HG02642 (cell line): ENCODE measurements around the gene FRYL.
"Not testable (repeated sequence)": the region's sequence is repeated elsewhere in the genome, so short reads cannot be mapped to it uniquely, and the experiment has no call there.

Experiments used
- ATAC-seq: cut with Tn5 transposase; IDR thresholded peaks from one replicate; pipeline ENCODE4 v1.9.1; 2021; ENCODE audit warnings: mild to moderate bottlenecking; ENCODE audit not compliant: unreplicated experiment, poor library complexity

Gene FRYL

DNA sequence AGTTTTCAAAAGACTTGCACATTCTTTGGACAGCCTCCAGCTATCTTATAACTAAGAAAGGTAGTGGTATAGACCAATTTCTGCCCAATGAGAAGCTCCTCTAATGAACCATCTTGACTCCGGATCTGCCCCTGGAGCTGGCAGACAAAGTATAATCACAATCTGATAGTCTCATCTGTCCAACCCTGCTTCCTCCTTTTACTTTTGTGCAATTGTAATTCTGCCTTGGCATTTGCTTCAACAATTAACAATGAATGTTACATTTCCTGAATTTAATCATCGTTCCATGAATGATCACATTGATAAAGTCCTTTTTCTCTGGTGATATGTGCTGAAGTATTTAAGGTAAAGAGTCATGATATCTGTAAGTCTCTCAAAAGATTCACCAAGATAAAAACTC is 27.8 kb downstream of the FRYL start:
- ATAC-seq: no peak

DNA sequence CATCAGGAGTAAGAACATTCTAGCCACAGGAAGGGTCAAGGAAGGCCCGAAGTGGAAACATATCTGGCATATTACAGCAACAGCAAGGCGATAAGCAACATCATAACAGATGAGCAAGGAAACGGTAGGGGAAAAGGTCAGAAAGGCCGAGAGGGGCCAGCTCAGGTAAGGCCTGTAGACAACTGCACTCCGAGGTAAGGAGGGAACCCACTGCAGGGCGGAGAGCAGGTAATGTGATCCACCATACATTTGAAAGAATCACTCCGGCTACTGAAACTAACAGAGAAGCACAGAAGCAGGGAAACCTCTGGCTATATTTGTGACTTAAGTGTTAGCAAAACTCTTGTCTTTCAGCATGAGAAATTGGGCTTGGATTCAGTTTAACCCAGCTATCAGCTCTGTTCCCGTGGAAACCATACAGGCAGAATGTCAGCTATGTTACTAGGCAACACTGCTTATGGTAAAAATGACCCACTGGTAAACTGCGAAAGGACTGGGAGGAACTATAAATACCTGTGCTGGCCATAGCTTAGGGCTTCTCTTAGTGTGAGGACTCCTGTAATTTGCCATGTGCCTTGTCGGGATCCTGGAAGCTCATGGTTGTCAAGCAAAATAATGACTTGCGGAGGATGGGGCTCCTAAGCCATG is 31.0 kb downstream of the FRYL start:
- ATAC-seq: no peak

GRCh38 chr4:48746608-48747362 is 33.3 kb downstream of the FRYL start:
- no peak for ATAC-seq

GRCh38 chr4:48745223-48745622 is 34.9 kb downstream of the FRYL start:
- not testable (repeated sequence) for ATAC-seq

DNA sequence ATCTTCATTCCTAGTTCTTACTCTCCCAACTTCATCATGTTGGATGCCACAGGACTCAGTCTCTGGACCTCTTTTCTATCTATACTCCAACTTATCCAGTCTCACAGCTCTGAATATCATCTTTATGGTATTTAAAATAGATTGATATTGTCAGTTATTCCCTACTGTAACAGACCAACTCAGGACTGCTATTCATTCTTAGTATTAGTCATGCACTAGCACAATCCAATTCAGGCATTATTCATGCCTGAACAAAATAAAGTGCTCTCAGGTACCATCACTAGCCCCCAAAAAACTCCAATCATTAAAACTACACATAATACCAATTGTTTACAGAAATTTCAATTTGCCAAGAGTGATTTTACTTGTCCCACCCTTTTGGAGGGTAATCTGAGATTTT is 37.7 kb downstream of the FRYL start:
- ATAC-seq: no peak

- ATAC-seq: peak; percentile 69
Observed at GRCh38 chr4:48739560-48740019, 40.5 kb downstream of the FRYL start.

DNA sequence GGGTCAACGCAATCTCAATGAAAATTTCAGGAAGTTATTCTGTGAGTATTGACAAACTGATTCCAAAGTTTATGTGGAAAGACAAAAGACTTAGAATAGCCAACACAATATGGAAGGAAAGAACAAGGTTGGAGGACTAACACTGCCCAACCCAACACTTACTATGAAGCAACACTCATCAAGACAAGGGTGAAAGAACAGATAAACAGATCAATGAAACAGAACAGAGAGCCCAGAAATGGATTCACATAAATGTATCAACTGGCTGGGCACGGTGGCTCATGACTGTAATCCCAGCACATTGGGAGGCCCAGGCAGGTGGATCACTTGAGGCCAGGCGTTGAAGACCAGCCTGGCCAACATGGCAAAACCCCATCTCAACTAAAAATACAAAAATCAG is 41.2 kb downstream of the FRYL start:
- no peak for ATAC-seq

- not testable (repeated sequence) for ATAC-seq
Observed at GRCh38 chr4:48728906-48729496, 51.1 kb downstream of the FRYL start.

- ATAC-seq: no peak
Observed at GRCh38 chr4:48727666-48728459, 52.2 kb downstream of the FRYL start.

- no peak for ATAC-seq
Observed at GRCh38 chr4:48725414-48725813, 54.7 kb downstream of the FRYL start.

DNA sequence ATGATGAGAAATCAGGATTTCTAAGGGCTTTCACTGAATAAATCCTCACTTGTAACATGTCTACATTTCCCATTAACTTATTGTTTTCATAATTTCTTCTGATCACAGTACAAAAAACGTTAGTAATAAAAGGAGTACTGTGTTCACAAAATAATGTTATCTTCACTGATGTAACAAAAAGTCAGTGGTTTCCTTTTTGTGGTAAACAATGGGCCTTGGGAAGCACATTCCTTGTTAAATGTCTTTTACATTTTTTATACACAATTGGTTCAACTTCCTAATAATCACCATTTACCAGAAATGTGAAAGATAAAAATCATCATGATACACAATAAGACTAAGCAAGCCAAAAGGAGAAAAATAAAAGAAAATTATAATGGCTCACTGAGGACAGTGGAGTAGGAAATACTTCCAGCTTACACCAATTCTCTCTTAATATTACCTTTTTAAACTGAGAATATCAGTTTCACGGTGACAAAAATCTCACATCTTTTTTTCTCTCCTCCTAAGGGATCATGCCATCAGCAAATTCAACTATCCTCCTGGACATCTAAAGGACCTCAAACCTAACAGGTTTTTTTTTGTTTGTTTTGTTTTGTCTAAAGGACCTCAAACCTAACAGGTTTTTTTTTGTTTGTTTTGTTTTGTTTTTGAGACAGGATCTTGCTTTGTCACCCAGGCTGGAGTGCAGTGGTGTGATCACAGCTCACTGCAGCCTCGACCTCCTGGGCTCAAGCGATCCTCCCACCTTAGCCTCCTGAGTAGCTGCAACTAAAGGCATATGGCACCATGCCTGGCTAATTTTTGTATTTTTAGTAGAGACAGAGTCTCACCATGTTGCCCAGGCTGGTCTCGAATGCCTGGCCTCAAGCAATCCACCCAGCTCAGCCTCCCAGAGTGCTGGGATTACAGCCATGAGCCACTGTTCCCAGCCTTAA is 57.3 kb downstream of the FRYL start:
- no peak for ATAC-seq

DNA sequence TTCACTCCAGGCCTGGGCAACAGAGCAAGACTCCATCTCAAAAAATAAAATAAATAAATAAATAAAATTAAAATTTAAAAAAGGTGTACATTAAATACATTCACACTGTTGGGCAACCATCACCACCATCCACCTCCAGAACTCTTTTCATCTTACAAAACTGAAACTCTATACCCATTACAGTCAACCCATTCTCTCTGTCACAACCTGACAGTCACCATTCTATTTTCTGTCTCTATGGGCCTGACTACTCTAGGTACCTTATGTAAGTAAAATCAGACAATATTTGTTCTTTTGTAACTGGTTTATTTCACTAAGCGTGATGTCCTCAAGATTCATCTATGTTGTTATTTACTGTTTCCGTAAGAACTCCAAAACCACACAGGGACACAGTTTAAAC is 59.6 kb downstream of the FRYL start:
- ATAC-seq: no peak

DNA sequence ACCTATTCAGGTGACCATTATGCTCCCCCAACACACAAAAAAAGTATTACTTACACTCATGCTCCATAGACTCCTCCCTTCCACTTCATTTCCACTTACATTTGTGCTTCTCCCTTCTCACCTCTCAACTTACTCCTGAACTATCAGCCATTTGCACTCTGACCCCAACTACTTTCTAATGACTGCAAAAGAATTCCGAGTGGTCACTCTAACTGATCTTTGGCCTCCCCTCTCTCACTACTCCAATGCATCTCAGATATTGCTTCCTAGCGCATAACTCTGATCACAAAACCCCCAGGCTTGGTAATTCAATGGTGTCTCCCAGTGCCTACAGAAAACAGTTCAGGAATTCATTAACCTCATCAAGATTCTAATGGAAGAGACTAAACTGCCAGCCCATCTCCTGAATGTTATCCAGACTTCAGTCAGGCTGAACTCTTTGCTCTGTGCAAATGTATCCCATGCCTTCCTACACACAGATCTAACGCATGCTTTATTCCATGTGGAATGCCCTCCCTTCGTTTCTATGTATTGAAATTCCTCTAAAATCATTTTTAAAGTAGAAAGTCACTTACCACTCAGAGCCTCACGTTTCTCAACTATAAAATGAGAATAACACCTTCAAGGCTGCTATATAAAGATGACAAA is 61.1 kb downstream of the FRYL start:
- no peak for ATAC-seq

DNA sequence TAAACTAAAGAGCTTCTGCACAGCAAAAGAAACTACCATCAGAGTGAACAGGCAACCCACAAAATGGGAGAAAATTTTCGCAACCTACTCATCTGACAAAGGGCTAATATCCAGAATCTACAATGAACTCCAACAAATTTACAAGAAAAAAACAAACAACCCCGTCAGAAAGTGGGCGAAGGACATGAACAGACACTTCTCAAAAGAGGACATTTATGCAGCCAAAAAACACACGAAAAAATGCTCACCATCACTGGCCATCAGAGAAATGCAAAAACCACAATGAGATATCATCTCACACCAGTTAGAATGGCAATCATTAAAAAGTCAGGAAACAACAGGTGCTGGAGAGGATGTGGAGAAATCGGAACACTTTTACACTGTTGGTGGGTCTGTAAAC is 63.8 kb downstream of the FRYL start:
- ATAC-seq: not testable (repeated sequence)

- no peak for ATAC-seq
Observed at GRCh38 chr4:48710446-48711209, 69.5 kb downstream of the FRYL start.

GRCh38 chr4:48709901-48710300 is 70.2 kb downstream of the FRYL start:
- ATAC-seq: no peak

GRCh38 chr4:48708610-48709009 is 71.5 kb downstream of the FRYL start:
- ATAC-seq: no peak

DNA sequence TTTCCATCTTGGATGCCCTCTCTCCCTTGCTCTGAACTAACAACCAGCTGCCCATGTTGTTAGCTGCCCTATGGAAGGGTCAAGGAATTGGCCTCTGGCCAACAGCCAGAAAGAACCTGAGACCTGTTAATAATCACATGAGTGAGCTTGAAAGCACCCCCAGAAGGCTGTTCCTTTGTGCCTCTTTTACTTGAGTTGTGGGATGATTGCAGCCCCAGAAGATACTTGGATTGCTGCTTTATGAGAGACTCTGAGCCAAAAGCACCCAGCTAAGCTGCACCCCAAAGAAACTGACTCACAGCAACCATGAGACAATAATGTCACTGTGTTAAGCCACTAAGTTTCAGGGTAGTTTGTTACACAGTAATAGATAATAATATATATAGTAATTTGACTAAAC is 73.3 kb downstream of the FRYL start:
- no peak for ATAC-seq
